IMR-90 (cell line): ENCODE data around the gene GLRX2. TPM values are rescaled to one million over a fixed set of nuclear protein-coding genes. Genes with fewer than 3 reads are reported as not detected.

Source experiments
- ATAC-seq: fragments of 200-7000 bp; cut with Tn5 transposase; 2 replicates; pipeline ENCODE4 v1.9.1; 2020; ENCODE audit warnings: low read depth, mild to moderate bottlenecking, moderate library complexity
- BruUV-seq: library from RNA; stranded (reverse); fragments of 400-500 nt; replicated peaks from 2 replicates; lab custom pipeline; 2021; lab: Mats Ljungman, UMichigan
- CTCF ChIA-PET: fragments of 300-600 bp; formaldehyde crosslinking; extraction: SDS; loops from one replicate; lab custom pipeline; 2021; ENCODE audit warnings: antibody characterized with exemption; lab: Yijun Ruan, JAX
- POLR2A ChIA-PET: fragments of 300-600 bp; sonication (Branson Sonifier 250); formaldehyde crosslinking; loops from one replicate; lab custom pipeline; 2022; ENCODE audit warnings: antibody characterized with exemption; ENCODE audit not compliant: unreplicated experiment; lab: Charles Lee
- DNase-seq: peaks from one replicate; pipeline ENCODE4 v3.0.0; 2013
- H2AFZ ChIP-seq: replicated peaks from 2 replicates; pipeline ENCODE3; 2013; ENCODE audit warnings: low read length, mild to moderate bottlenecking; ENCODE audit not compliant: poor library complexity
- H2AK5ac ChIP-seq: 2 replicates; pipeline ENCODE4 v1.6.1; 2013; ENCODE audit warnings: low read depth, low read length, inconsistent platforms
- H2AK9ac ChIP-seq: replicated peaks from 2 replicates; pipeline ENCODE3; 2013; ENCODE audit warnings: mild to moderate bottlenecking, low read depth, low read length, moderate library complexity; ENCODE audit not compliant: poor library complexity
- H2BK120ac ChIP-seq: 2 replicates; pipeline ENCODE4 v1.6.1; 2013; ENCODE audit warnings: low read depth, low read length, inconsistent platforms
- H2BK15ac ChIP-seq: 3 replicates; pipeline ENCODE4 v1.6.1; 2013; ENCODE audit warnings: low read depth, low read length, inconsistent platforms
- H2BK20ac ChIP-seq: 2 replicates; pipeline ENCODE4 v1.6.1; 2013; ENCODE audit warnings: low read depth, mild to moderate bottlenecking, inconsistent platforms, low read length, moderate library complexity
- H2BK5ac ChIP-seq: 2 replicates; pipeline ENCODE4 v1.6.1; 2013; ENCODE audit warnings: mild to moderate bottlenecking, low read depth, low read length, inconsistent platforms; ENCODE audit not compliant: poor library complexity, severe bottlenecking
- H3K14ac ChIP-seq: replicated peaks from 2 replicates; pipeline ENCODE4 v1.6.1; 2013; ENCODE audit warnings: low read depth, low read length, inconsistent platforms
- H3K18ac ChIP-seq: 2 replicates; pipeline ENCODE4 v1.6.1; 2013; ENCODE audit warnings: low read depth, low read length, control low read depth
- H3K23ac ChIP-seq: 2 replicates; pipeline ENCODE4 v1.6.1; 2013; ENCODE audit warnings: low read depth, low read length, inconsistent platforms
- H3K27ac ChIP-seq: 2 replicates; pipeline ENCODE4 v1.5.1; 2013; ENCODE audit warnings: mild to moderate bottlenecking, control low read depth, low read length; ENCODE audit not compliant: insufficient read depth
- H3K27me3 ChIP-seq: 2 replicates; pipeline ENCODE4 v1.6.1; 2013; ENCODE audit warnings: low read length; ENCODE audit not compliant: control insufficient read depth, insufficient read depth
- H3K36me3 ChIP-seq: 2 replicates; pipeline ENCODE4 v1.6.1; 2013; ENCODE audit warnings: low read length, mixed read lengths; ENCODE audit not compliant: control insufficient read depth, insufficient read depth
- H3K4ac ChIP-seq: 2 replicates; pipeline ENCODE4 v1.6.1; 2013; ENCODE audit warnings: low read depth, low read length, inconsistent platforms
- H3K4me1 ChIP-seq: 2 replicates; pipeline ENCODE4 v1.6.1; 2013; ENCODE audit warnings: low read length, mixed read lengths; ENCODE audit not compliant: control insufficient read depth, insufficient read depth
- H3K4me2 ChIP-seq: 2 replicates; pipeline ENCODE4 v1.6.1; 2013; ENCODE audit warnings: low read depth, mild to moderate bottlenecking, control low read depth, low read length, moderate library complexity
- H3K4me3 ChIP-seq: 2 replicates; pipeline ENCODE4 v1.5.1; 2013; ENCODE audit warnings: low read depth, mild to moderate bottlenecking, control low read depth, low read length, moderate library complexity; ENCODE audit not compliant: insufficient read depth
- H3K56ac ChIP-seq: 2 replicates; pipeline ENCODE4 v1.6.1; 2013; ENCODE audit warnings: low read length, inconsistent platforms; ENCODE audit not compliant: insufficient read depth; ENCODE audit errors: extremely low read depth
- H3K79me1 ChIP-seq, 2 experiments: 2 replicates each; pipeline ENCODE4 v1.6.1; 2013; ENCODE audit warnings: low read length in 2 of 2, inconsistent platforms in 1 of 2, low read depth in 1 of 2
- H3K9ac ChIP-seq: 2 replicates; pipeline ENCODE4 v1.6.1; 2013; ENCODE audit warnings: low read depth, low read length, control low read depth
- H3K9me1 ChIP-seq: 2 replicates; pipeline ENCODE4 v1.6.1; 2013; ENCODE audit warnings: low read length, inconsistent platforms; ENCODE audit not compliant: insufficient read depth
- H3K9me3 ChIP-seq: 2 replicates; pipeline ENCODE4 v1.6.1; 2013; ENCODE audit warnings: low read length; ENCODE audit not compliant: control insufficient read depth, insufficient read depth
- H4K20me1 ChIP-seq: 2 replicates; pipeline ENCODE4 v1.6.1; 2013; ENCODE audit warnings: low read length, inconsistent platforms; ENCODE audit not compliant: insufficient read depth
- H4K5ac ChIP-seq: 2 replicates; pipeline ENCODE4 v1.6.1; 2013; ENCODE audit warnings: mild to moderate bottlenecking, low read depth, low read length, control low read depth
- H4K8ac ChIP-seq, 2 experiments: 2 replicates each; pipeline ENCODE4 v1.6.1; 2013; ENCODE audit warnings: low read depth in 2 of 2, low read length in 2 of 2, control low read depth in 1 of 2, inconsistent platforms in 1 of 2
- H4K91ac ChIP-seq: 2 replicates; pipeline ENCODE4 v1.6.1; 2013; ENCODE audit warnings: low read depth, low read length, inconsistent platforms; ENCODE audit not compliant: insufficient read depth
- CEBPB ChIP-seq: IDR thresholded peaks from 2 replicates; pipeline ENCODE4 v1.6.1; 2012; ENCODE audit warnings: low read depth, low read length, improper control_type of control experiment
- WGBS, 2 experiments: methylation state at CpG; one replicate each; pipeline versions ENCODE4 v1.1.5 to v1.1.7; 2013; ENCODE audit warnings: missing lambda C conversion rate in 2 of 2; ENCODE audit not compliant: insufficient read length in 1 of 2; ENCODE audit errors: extremely low coverage in 2 of 2; 5-methylcytosine and 5-hydroxymethylcytosine counted together
- dilution Hi-C: fragments of 300-500 bp; cut with HindIII; formaldehyde crosslinking; loops from one replicate; pipeline ENCODE4 v1.14.3; 2018; ENCODE audit warnings: low sequenced_read_pairs; ENCODE audit not compliant: unreplicated experiment
- in situ Hi-C: fragments of 300-500 bp; cut with MboI; formaldehyde crosslinking; loops from 3 replicates; pipeline ENCODE4 v1.14.3; 2019; ENCODE audit warnings: low sequenced_read_pairs, inconsistent platforms, mixed read lengths
- intact Hi-C: fragments of 100-400 bp; cut with micrococcal nuclease; formaldehyde crosslinking; loops from 2 replicates; pipeline ENCODE4 v1.10.0; 2022
- polyA plus RNA-seq, 3 experiments: library from polyadenylated mRNA; depleted of rRNA; stranded (reverse); fragments of >200 nt; gene quantifications; 2 replicates each; pipeline ENCODE4 v1.2.3, GENCODE V29; 2012; ENCODE audit warnings: low replicate concordance in 1 of 3
- total RNA-seq: library from RNA; depleted of rRNA; stranded (reverse); fragments of >200 nt; gene quantifications from 2 replicates; pipeline ENCODE4 v1.2.3, GENCODE V29; 2012

The GLRX2 gene
- total and polyA plus RNA-seq, 2 of the 4 experiments (the other 2 are of a cell fraction): 2.0 to 15.9 TPM

DNA sequence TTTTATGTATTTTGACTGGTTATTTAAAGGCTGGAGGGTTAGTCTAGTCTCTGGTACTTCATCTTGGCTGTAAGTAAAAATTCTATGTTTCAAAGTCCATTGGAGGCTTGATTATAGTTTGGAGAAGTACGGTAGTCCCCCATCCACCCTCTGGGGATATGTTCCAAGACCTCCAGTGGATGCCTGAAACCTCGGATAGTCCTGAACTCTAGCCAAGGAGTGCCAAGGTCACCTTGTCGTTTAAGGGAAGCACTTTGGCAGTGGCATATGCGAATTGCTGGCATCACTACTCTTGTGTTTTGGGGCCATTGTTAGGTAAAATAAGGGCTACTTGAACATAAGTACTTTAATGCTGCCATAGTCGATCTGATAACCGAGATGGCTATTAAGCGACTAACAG lies 35.0 kb upstream of the GLRX2 start:
- Histone ChIP-seq H3K4me3 (no peak overlapping the region), H2BK20ac (no peak overlapping the region), H2AFZ (no peak overlapping the region), H3K27ac (no peak overlapping the region), H3K36me3 (peaks cover 25% of the 10 kb centered on the region), H3K4ac (no peak overlapping the region), H4K8ac (no peak overlapping the region), H2BK15ac (no peak overlapping the region), H4K91ac (no peak overlapping the region), H3K18ac (no peak overlapping the region), H2AK5ac (no peak overlapping the region), H3K9me3 (no peaks in the 10 kb centered on the region), H3K14ac (no peak overlapping the region), H3K9me1 (no peaks in the 10 kb centered on the region), H4K5ac (no peak overlapping the region), H3K56ac (no peak overlapping the region), H2BK120ac (no peak overlapping the region), H3K27me3 (no peaks in the 10 kb centered on the region), H3K4me1 (no peaks in the 10 kb centered on the region), H3K9ac (no peak overlapping the region), H4K20me1 (peaks cover 9% of the 10 kb centered on the region; the same call in 1 of the 2 replicates), H2AK9ac (no peak overlapping the region), H2BK5ac (no peak overlapping the region), H3K23ac (no peak overlapping the region), H3K79me1 (peaks cover 19 to 33% of the 10 kb centered on the region in 2 experiments), H3K4me2 (no peak overlapping the region)
- in situ Hi-C loops (no loop called here), dilution Hi-C loops (no loop called here), intact Hi-C loops (no loop called here)
- no peak for DNase-seq
- BruUV-seq: no TSS peak
- WGBS, 2 experiments: 90% methylated on average over 2 of the region's 7 CpGs; no CpG with 5 or more reads in 1 of the 2 experiments
- no peak for TF ChIP-seq CEBPB
- ChIA-PET CTCF (no interaction called here), POLR2A (no interaction called here)
- ATAC-seq: no peak
